ENCODE data around the gene SPATA33. TPM values are rescaled to one million over a fixed set of nuclear protein-coding genes. Genes with fewer than 3 reads are reported as not detected.
"Not testable (repeated sequence)": the region's sequence is repeated elsewhere in the genome, so short reads cannot be mapped to it uniquely, and the experiment has no call there.

The SPATA33 gene
- total RNA-seq, 1 donor from 2014 or later = 8.5 TPM

DNA sequence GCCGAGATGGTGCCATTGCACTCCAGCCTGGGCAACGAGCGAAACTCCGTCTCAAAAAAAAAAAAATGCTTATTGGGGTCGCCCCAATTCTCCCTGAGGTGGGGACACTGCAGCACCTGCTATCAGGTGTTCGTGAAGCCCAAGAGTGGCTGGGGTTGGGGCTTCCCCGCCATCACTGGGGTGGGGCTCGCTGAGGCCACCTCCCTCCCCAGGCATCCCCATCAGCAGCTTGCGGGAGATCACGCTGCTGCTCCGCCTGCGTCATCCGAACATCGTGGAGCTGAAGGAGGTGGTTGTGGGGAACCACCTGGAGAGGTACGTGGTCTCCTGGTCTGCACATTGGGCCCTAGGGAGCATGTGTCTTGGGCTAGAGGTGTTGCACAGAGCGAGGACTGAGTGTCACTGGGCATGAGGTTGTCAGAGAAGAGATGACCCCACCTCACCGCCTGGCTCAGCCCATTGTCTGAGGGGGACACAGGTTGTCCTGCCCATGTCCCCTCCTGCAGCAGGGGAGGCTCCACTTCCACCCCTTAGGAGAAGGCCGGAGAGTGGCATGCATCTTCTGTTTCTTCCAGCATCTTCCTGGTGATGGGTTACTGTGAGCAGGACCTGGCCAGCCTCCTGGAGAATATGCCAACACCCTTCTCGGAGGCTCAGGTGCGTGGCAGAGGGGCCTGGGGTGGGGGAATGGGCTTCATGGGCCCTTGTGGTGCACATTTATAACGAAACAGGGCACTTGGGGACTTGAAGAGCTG is 33.8 kb downstream of the SPATA33 start:
- Mint-ChIP-seq H3K9me3 (no peaks in the 10 kb centered on the region), H3K27ac (no peak overlapping the region), H3K4me1 (peaks cover 22% of the 10 kb centered on the region), H3K4me3 (no peak overlapping the region), H3K36me3 (ENCODE audit: low read depth) (peaks cover 46% of the 10 kb centered on the region), H3K27me3 (no peaks in the 10 kb centered on the region)
- POLR2A ChIA-PET = no interaction called here
- ATAC-seq (ENCODE audit: low read depth) (no peak), DNase-seq (no peak)
- TF ChIP-seq, protein P1, sequence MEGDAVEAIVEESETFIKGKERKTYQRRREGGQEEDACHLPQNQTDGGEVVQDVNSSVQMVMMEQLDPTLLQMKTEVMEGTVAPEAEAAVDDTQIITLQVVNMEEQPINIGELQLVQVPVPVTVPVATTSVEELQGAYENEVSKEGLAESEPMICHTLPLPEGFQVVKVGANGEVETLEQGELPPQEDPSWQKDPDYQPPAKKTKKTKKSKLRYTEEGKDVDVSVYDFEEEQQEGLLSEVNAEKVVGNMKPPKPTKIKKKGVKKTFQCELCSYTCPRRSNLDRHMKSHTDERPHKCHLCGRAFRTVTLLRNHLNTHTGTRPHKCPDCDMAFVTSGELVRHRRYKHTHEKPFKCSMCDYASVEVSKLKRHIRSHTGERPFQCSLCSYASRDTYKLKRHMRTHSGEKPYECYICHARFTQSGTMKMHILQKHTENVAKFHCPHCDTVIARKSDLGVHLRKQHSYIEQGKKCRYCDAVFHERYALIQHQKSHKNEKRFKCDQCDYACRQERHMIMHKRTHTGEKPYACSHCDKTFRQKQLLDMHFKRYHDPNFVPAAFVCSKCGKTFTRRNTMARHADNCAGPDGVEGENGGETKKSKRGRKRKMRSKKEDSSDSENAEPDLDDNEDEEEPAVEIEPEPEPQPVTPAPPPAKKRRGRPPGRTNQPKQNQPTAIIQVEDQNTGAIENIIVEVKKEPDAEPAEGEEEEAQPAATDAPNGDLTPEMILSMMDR (IDR thresholded peaks at IDR 0.05) = no peak
- CTCF ChIA-PET = no interaction called here
- intact Hi-C loops (cut with micrococcal nuclease) = no loop called here

DNA sequence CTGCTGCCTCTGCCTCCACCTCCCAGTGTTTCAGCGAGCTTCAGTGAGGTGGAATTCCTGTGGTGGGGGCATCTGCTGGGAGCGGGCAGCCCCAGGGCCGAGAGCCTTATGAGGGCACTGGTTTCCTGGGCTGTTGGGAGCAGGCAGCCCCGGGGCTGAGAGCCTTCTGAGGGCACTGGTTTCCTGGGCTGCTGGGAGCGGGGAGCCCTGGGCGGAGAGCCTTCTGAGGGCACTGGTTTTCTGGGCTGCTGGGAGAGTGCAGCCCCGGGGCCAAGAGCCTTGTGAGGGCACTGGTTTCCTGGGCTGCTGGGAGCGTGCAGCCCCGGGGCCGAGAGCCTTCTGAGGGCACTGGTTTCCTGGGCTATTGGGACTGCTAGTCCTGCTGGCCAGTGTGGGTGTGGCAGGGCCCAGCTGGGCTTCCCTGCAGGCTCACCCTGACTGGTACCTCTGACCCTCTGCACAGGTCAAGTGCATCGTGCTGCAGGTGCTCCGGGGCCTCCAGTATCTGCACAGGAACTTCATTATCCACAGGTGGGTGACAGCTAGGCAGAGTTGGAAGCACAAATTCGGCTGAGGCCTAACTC is 34.4 kb downstream of the SPATA33 start:
- no peaks in the 10 kb centered on the region for H3K27me3 Mint-ChIP-seq
- ChIA-PET CTCF (no interaction called here), POLR2A (no interaction called here)
- TF ChIP-seq, protein P1 (IDR thresholded peaks at IDR 0.05) = no peak
- H3K36me3 Mint-ChIP-seq (ENCODE audit: low read depth) = peaks cover 44% of the 10 kb centered on the region
- no peak overlapping the region for H3K4me3 Mint-ChIP-seq
- H3K9me3 Mint-ChIP-seq = no peaks in the 10 kb centered on the region
- ATAC-seq (ENCODE audit: low read depth) = no peak
- H3K4me1 Mint-ChIP-seq = peaks cover 22% of the 10 kb centered on the region
- DNase-seq = no peak
- intact Hi-C loops (cut with micrococcal nuclease) = no loop called here
- no peak overlapping the region for H3K27ac Mint-ChIP-seq

DNA sequence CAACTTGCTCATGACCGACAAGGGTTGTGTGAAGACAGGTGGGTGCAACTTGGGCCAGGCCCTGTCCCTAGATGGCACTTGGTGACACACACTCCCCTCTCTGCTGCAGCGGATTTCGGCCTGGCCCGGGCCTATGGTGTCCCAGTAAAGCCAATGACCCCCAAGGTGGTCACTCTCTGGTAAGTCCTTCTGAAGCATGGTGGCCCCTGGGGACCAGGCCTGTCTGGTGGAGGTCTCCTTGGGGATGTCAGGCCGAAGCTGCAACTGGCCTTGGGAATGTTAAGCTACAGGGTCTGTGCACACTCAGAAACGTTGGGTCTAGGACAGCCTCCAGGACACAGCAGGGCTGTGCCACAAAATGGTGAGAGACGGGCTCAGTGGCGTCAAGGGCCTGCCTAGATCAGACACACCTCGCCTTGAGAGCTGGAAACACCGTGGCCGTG is 35.7 kb downstream of the SPATA33 start:
- TF ChIP-seq, protein P1 (IDR thresholded peaks at IDR 0.05) = no peak
- DNase-seq (no peak), ATAC-seq (ENCODE audit: low read depth) (no peak)
- H3K9me3 Mint-ChIP-seq = no peaks in the 10 kb centered on the region
- intact Hi-C loops (cut with micrococcal nuclease) = no loop called here
- H3K4me3 Mint-ChIP-seq = no peak overlapping the region
- no peak overlapping the region for H3K27ac Mint-ChIP-seq
- peaks cover 44% of the 10 kb centered on the region for H3K36me3 Mint-ChIP-seq (ENCODE audit: low read depth)
- CTCF ChIA-PET = no interaction called here
- peaks cover 13% of the 10 kb centered on the region for H3K4me1 Mint-ChIP-seq
- no peaks in the 10 kb centered on the region for H3K27me3 Mint-ChIP-seq
- POLR2A ChIA-PET = no interaction called here

DNA sequence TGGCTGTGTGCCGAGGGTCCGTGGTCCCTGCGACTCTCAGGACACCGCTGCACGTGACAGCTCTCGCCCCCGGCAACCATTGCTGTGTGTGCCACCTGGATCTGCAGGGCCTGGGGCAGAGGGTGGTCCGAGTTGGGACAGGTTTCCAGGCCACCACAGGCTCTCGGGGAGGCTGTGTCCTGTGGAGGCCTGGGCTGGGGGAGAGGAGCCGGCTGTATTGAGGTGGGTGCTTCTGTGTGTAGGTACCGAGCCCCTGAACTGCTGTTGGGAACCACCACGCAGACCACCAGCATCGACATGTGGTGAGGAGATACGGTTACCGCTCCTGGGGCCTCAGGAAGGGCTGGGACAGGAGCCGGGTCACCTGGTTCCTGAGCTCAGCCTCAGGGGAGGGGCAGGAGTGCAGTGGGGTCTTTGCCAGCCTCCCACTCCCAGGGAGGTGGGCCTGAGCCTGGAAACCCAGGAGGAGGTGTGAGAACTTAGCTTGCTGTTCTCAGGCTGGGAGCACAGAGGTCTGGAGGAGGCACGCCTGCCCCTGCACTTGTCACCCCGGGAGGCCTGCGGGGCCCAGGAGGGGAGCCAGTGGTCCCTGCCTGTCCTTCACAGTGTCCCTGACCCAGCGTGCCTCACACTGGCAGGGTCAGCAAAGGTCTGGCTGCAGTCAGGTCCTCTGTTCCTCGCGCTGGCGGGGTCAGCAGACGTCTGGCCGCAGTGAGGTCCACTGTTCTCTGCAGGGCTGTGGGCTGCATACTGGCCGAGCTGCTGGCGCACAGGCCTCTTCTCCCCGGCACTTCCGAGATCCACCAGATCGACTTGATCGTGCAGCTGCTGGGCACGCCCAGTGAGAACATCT is 36.5 kb downstream of the SPATA33 start:
- peaks cover 45% of the 10 kb centered on the region for H3K36me3 Mint-ChIP-seq (ENCODE audit: low read depth)
- TF ChIP-seq, protein P1 (IDR thresholded peaks at IDR 0.05) = no peak
- intact Hi-C loops (cut with micrococcal nuclease) = no loop called here
- POLR2A ChIA-PET = no interaction called here
- ATAC-seq (ENCODE audit: low read depth) (no peak), DNase-seq (no peak)
- no peaks in the 10 kb centered on the region for H3K9me3 Mint-ChIP-seq
- H3K27me3 Mint-ChIP-seq = no peaks in the 10 kb centered on the region
- CTCF ChIA-PET = no interaction called here
- H3K4me1 Mint-ChIP-seq = peaks cover 15% of the 10 kb centered on the region
- no peak overlapping the region for H3K4me3 Mint-ChIP-seq
- H3K27ac Mint-ChIP-seq = no peak overlapping the region

DNA sequence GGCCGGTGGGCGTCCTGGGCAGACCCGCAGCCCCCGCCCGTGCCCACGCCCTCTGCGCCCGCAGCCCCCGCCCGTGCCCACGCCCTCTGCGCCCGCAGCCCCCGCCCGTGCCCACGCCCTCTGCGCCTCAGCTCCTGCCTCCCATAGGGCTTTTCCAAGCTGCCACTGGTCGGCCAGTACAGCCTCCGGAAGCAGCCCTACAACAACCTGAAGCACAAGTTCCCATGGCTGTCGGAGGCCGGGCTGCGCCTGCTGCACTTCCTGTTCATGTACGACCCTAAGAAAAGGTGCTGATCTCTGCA is 37.1 kb downstream of the SPATA33 start:
- intact Hi-C loops (cut with micrococcal nuclease); H3K9me3 Mint-ChIP-seq; H3K27me3 Mint-ChIP-seq; POLR2A ChIA-PET; DNase-seq; CTCF ChIA-PET; H3K4me3 Mint-ChIP-seq; ATAC-seq (ENCODE audit: low read depth); H3K27ac Mint-ChIP-seq: not testable (repeated sequence)
- Mint-ChIP-seq H3K4me1 (peaks cover 16% of the 10 kb centered on the region), H3K36me3 (ENCODE audit: low read depth) (peaks cover 45% of the 10 kb centered on the region)

Measured in activated B cell treated with CpG ODN at 0.5 μM for 24 hours (primary cell).